Measurements from ENCODE around the gene SMIM8. TPM values are rescaled to one million over a fixed set of nuclear protein-coding genes. Genes with fewer than 3 reads are reported as not detected.

SMIM8 gene
- polyA plus RNA-seq, 1 donor (not counting 4 experiments of a cell fraction or from before 2014, with no cell fraction given): 7.6 TPM

DNA sequence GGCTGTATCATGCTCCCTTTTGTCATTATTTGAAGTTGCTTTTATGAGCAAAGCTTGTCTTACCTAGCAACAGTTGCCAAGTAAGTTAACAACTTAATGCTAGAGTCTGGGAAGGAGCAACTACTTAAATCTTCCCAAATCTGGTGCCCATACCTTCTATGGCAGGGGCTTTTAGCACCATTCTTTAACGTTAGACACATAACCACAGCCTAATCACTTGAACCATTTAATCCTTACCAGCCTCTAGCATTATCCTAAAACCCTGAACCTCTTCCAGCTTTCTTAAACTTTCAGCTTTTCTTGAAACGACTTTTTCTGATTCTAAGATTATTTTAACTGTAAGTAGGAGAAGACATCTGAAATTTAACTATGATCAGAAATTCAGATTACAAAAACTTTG lies 22.3 kb downstream of the SMIM8 start, which contains the start of gene C6orf163:
C6orf163 (plus strand) TSS at position 83 of the 400 bp plus-strand sequence; CDS start at position 370, 287 bp downstream.
- Histone ChIP-seq H3K79me2 (ENCODE audit: control insufficient read depth, insufficient read depth, low read length) (no peaks in the 10 kb centered on the region), H3K36me3 (ENCODE audit: control insufficient read depth in 2 of 2, extremely low read depth in 1 of 2, insufficient read depth in 2 of 2, low read length in 2 of 2) (no peaks in the 10 kb centered on the region), H3K4me2 (ENCODE audit: control insufficient read depth, extremely low read depth, insufficient read depth, low read depth, low read length) (no peak within 1 kb of the TSS), H3K9me3 (ENCODE audit: control insufficient read depth, low read depth, low read length) (no peaks in the 10 kb centered on the region), H3K27me3 (ENCODE audit: control insufficient read depth, extremely low read depth, insufficient read depth, low read length) (no peaks in the 10 kb centered on the region), H4K20me1 (ENCODE audit: control insufficient read depth, extremely low read depth, insufficient read depth, low read length) (no peaks in the 10 kb centered on the region), H2AFZ (ENCODE audit: control insufficient read depth, low read length) (no peak within 1 kb of the TSS), H3K4me3 (ENCODE audit: control insufficient read depth in 2 of 3, extremely low read depth in 1 of 3, insufficient read depth in 2 of 3, low read depth in 1 of 3, low read length in 3 of 3) (no peak within 1 kb of the TSS), H3K9ac (ENCODE audit: control insufficient read depth, extremely low read depth, insufficient read depth, low read length) (no peak within 1 kb of the TSS), H3K27ac (ENCODE audit: control insufficient read depth, insufficient read depth, low read length) (no peak within 1 kb of the TSS), H3K4me1 (ENCODE audit: control insufficient read depth, extremely low read depth, insufficient read depth, low read length) (no peaks in the 10 kb centered on the region), H3K9me1 (ENCODE audit: control insufficient read depth, extremely low read depth, insufficient read depth, low read length) (no peaks in the 10 kb centered on the region)
- dilution Hi-C loops (cut with MboI; ENCODE audit: extremely low pct_ligation_motif_present, low sequenced_read_pairs): no loop called here
- FAIRE-seq: no peak
- DNase-seq (ENCODE audit: low read depth, low spot score): no peak
- no peak for TF ChIP-seq EZH2 (IDR thresholded peaks at IDR 0.05; ENCODE audit: low read length)
- TF ChIP-seq, protein P1, sequence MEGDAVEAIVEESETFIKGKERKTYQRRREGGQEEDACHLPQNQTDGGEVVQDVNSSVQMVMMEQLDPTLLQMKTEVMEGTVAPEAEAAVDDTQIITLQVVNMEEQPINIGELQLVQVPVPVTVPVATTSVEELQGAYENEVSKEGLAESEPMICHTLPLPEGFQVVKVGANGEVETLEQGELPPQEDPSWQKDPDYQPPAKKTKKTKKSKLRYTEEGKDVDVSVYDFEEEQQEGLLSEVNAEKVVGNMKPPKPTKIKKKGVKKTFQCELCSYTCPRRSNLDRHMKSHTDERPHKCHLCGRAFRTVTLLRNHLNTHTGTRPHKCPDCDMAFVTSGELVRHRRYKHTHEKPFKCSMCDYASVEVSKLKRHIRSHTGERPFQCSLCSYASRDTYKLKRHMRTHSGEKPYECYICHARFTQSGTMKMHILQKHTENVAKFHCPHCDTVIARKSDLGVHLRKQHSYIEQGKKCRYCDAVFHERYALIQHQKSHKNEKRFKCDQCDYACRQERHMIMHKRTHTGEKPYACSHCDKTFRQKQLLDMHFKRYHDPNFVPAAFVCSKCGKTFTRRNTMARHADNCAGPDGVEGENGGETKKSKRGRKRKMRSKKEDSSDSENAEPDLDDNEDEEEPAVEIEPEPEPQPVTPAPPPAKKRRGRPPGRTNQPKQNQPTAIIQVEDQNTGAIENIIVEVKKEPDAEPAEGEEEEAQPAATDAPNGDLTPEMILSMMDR (optimal IDR thresholded peaks at IDR 0.05 in 1 of 3, IDR thresholded peaks at IDR 0.05 in 1 of 3, conservative IDR thresholded peaks at IDR 0.05 in 1 of 3; ENCODE audit: extremely low read depth in 1 of 3, insufficient read depth in 2 of 3, low read length in 3 of 3): no peak

DNA sequence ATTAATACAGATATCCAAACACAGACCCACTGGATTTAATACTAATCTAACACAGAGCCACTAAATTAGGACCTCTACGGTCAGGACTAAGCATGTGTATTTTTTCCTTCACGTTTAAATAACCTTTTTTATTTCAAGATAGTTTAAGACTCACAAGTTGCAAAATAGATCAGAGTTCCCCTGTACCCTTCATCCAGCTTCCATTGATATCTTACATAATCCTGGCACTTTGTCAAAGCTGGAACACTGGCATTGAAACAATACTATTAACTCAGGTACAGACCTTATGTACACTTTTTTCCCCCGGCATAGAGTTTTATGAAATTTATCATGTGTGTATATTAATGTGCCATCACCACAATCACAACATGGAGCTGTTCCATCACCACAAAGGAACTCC lies 24.3 kb downstream of the SMIM8 start:
- Histone ChIP-seq H3K4me3 (ENCODE audit: control insufficient read depth in 2 of 3, extremely low read depth in 1 of 3, insufficient read depth in 2 of 3, low read depth in 1 of 3, low read length in 3 of 3) (no peak overlapping the region), H3K79me2 (ENCODE audit: control insufficient read depth, insufficient read depth, low read length) (no peaks in the 10 kb centered on the region), H3K27me3 (ENCODE audit: control insufficient read depth, extremely low read depth, insufficient read depth, low read length) (no peaks in the 10 kb centered on the region), H3K36me3 (ENCODE audit: control insufficient read depth in 2 of 2, extremely low read depth in 1 of 2, insufficient read depth in 2 of 2, low read length in 2 of 2) (no peaks in the 10 kb centered on the region), H3K9ac (ENCODE audit: control insufficient read depth, extremely low read depth, insufficient read depth, low read length) (no peak overlapping the region), H3K27ac (ENCODE audit: control insufficient read depth, insufficient read depth, low read length) (no peak overlapping the region), H3K4me1 (ENCODE audit: control insufficient read depth, extremely low read depth, insufficient read depth, low read length) (no peaks in the 10 kb centered on the region), H3K9me1 (ENCODE audit: control insufficient read depth, extremely low read depth, insufficient read depth, low read length) (no peaks in the 10 kb centered on the region), H2AFZ (ENCODE audit: control insufficient read depth, low read length) (no peak overlapping the region), H3K9me3 (ENCODE audit: control insufficient read depth, low read depth, low read length) (no peaks in the 10 kb centered on the region), H3K4me2 (ENCODE audit: control insufficient read depth, extremely low read depth, insufficient read depth, low read depth, low read length) (no peak overlapping the region), H4K20me1 (ENCODE audit: control insufficient read depth, extremely low read depth, insufficient read depth, low read length) (no peaks in the 10 kb centered on the region)
- dilution Hi-C loops (cut with MboI; ENCODE audit: extremely low pct_ligation_motif_present, low sequenced_read_pairs): no loop called here
- no peak for TF ChIP-seq EZH2 (IDR thresholded peaks at IDR 0.05; ENCODE audit: low read length)
- TF ChIP-seq, protein P1 (optimal IDR thresholded peaks at IDR 0.05 in 1 of 3, IDR thresholded peaks at IDR 0.05 in 1 of 3, conservative IDR thresholded peaks at IDR 0.05 in 1 of 3; ENCODE audit: extremely low read depth in 1 of 3, insufficient read depth in 2 of 3, low read length in 3 of 3): no peak
- DNase-seq (ENCODE audit: low read depth, low spot score) (no peak), FAIRE-seq (no peak)
